Measurements from ENCODE around the gene LRRC3. TPM values are rescaled to one million over a fixed set of nuclear protein-coding genes. Genes with fewer than 3 reads are reported as not detected.

LRRC3 gene
- total and polyA plus RNA-seq, 4 donors, result 1.4 to 3.6 (median 2.4) TPM

DNA sequence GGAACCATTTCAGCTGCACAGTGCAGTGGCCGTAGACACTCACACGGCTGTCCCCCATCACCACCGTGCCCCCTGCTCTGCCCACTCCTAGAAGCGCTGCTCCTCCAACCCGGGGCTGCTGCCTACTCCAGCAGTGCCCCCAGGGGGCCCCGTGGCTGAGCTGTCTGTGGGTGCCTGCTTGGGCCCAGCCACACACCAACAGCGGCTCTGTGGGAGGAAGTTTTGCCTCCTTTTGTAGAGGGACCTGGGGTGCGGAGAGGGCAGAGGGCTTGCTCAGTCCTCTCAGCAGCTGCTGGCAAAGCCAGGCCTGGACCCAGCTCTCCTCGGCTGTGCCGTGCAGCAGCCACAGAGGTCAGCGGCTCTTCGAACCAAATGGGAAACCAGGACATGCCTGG, 11.4 kb upstream of the LRRC3 start:
- H3K4me1 ChIP-seq (ENCODE audit: control insufficient read depth in 5 of 5, insufficient read depth in 5 of 5, low read length in 5 of 5), result no peaks in the 10 kb centered on the region
- DNase-seq (no peak), ATAC-seq (ENCODE audit: insufficient read depth, low FRiP score) (no peak)
- H3K9ac ChIP-seq (ENCODE audit: insufficient read depth in 1 of 2, low read length in 2 of 2), result no peak overlapping the region
- TF ChIP-seq CTCF (IDR thresholded peaks at IDR 0.05; ENCODE audit: control extremely low read depth, extremely low read depth), result no peak
- H3K36me3 ChIP-seq (ENCODE audit: control insufficient read depth in 4 of 4, insufficient read depth in 4 of 4, low read length in 4 of 4), result no peaks in the 10 kb centered on the region
- peaks cover 0 to 8% (median 0%) of the 10 kb centered on the region in 3 donors for H3K27me3 ChIP-seq (ENCODE audit: control insufficient read depth in 3 of 3, insufficient read depth in 3 of 3, low read length in 2 of 3)
- H3K9me3 ChIP-seq (ENCODE audit: control insufficient read depth in 4 of 4, insufficient read depth in 3 of 4, low read length in 3 of 4), result peaks cover 0 to 3% (median 0%) of the 10 kb centered on the region in 4 donors
- no peak overlapping the region for H3K27ac ChIP-seq (ENCODE audit: low read depth in 1 of 2, low read length in 1 of 2)
- 77 to 87% methylated on average over 12 of the region's 12 CpGs for WGBS, 2 donors
- no peak overlapping the region for H3K4me3 ChIP-seq

DNA sequence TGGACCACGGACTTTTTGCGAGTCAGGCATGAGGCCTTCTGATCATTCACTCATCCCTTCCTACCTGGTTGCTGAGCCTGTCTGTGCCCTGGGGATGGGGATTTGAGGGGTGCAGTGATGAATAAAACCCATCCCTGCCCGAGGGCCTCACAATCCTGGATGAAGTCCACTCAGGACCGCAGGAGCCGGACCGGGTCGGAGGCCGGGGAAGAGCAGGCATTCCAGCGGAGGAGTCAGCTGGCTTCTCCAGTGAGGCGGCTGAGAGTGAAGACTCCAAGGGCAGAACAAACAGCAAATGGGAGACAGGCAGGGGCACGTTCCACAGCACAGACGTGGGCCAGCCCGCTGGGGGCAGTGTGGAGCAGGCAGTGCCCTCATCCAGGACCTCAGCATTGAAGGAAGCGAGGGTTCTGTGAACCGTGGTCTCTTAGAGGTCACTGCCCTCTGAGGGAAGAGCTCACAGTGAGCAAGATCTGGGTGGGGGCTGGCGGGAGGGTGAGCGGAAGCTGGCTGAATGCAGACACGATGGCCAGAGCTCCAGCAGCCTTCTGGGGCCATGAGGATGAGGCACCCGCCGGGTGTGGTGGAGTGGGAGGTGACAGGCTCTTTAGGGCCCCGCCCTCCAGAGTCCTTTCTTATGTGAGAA, 10.9 kb upstream of the LRRC3 start:
- Histone ChIP-seq H3K4me3 (no peak overlapping the region), H3K36me3 (ENCODE audit: control insufficient read depth in 4 of 4, insufficient read depth in 4 of 4, low read length in 4 of 4) (no peaks in the 10 kb centered on the region), H3K9ac (ENCODE audit: insufficient read depth in 1 of 2, low read length in 2 of 2) (no peak overlapping the region), H3K27me3 (ENCODE audit: control insufficient read depth in 3 of 3, insufficient read depth in 3 of 3, low read length in 2 of 3) (peaks cover 0 to 8% (median 0%) of the 10 kb centered on the region in 3 donors), H3K9me3 (ENCODE audit: control insufficient read depth in 4 of 4, insufficient read depth in 3 of 4, low read length in 3 of 4) (peaks cover 0 to 3% (median 0%) of the 10 kb centered on the region in 4 donors), H3K27ac (ENCODE audit: low read depth in 1 of 2, low read length in 1 of 2) (no peak overlapping the region), H3K4me1 (ENCODE audit: control insufficient read depth in 5 of 5, insufficient read depth in 5 of 5, low read length in 5 of 5) (no peaks in the 10 kb centered on the region)
- ATAC-seq (ENCODE audit: insufficient read depth, low FRiP score), result no peak
- no peak for TF ChIP-seq CTCF (IDR thresholded peaks at IDR 0.05; ENCODE audit: control extremely low read depth, extremely low read depth)
- DNase-seq, result peak in 1 of 3 donors; percentile 2
- WGBS, 2 donors, result 74 to 77% methylated on average over 21 of the region's 21 CpGs

DNA sequence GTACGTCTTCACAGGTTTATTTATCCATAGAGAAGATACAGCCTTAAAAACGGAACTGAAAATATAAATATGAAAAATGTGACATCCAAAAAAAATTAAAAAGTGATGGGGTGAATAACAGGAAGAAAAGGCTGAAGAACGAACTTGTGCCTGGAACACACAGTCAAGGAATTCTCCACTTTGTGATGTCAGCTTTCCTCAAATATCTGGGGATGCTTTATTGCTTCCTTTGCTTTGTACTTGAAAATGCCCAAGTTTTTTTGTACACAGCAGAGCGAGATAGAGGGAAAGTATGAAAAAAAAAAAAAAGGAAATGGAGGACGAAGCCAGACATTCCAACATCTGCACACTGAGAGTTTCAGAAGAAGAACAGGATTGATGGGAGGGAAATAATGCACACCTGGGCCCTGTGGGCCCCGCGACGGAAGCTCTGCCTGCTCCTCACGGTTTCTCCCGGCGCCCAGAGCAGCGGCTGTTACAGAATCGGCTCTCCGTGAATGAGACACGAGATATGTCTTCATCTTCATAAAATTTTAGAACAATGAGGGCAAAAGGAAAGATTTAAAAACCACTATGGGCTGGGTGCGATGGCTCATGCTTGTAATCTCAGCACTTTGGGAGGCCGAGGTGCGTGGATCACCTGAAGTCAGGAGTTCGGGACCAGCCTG, 10.0 kb upstream of the LRRC3 start:
- Histone ChIP-seq H3K27ac (ENCODE audit: low read depth in 1 of 2, low read length in 1 of 2) (no peak overlapping the region), H3K9me3 (ENCODE audit: control insufficient read depth in 4 of 4, insufficient read depth in 3 of 4, low read length in 3 of 4) (peaks cover 0 to 3% (median 0%) of the 10 kb centered on the region in 4 donors), H3K27me3 (ENCODE audit: control insufficient read depth in 3 of 3, insufficient read depth in 3 of 3, low read length in 2 of 3) (peaks cover 0 to 8% (median 0%) of the 10 kb centered on the region in 3 donors), H3K9ac (ENCODE audit: insufficient read depth in 1 of 2, low read length in 2 of 2) (no peak overlapping the region), H3K4me3 (no peak overlapping the region), H3K36me3 (ENCODE audit: control insufficient read depth in 4 of 4, insufficient read depth in 4 of 4, low read length in 4 of 4) (no peaks in the 10 kb centered on the region), H3K4me1 (ENCODE audit: control insufficient read depth in 5 of 5, insufficient read depth in 5 of 5, low read length in 5 of 5) (no peaks in the 10 kb centered on the region)
- 74 to 80% methylated on average over 19 of the region's 19 CpGs for WGBS, 2 donors
- no peak for ATAC-seq (ENCODE audit: insufficient read depth, low FRiP score)
- no peak for TF ChIP-seq CTCF (IDR thresholded peaks at IDR 0.05; ENCODE audit: control extremely low read depth, extremely low read depth)
- DNase-seq, result no peak

Measured in lung (tissue), 12 donors.